HEK293 (cell line): Measurements from ENCODE around the gene LDB2.

Source experiments
- CTCF ChIA-PET: fragments of 350-600 bp; formaldehyde crosslinking; extraction: SDS; loops from one replicate; lab custom pipeline; 2021; ENCODE audit warnings: antibody characterized with exemption; lab: Yijun Ruan, JAX
- POLR2A ChIA-PET: fragments of 300-600 bp; formaldehyde crosslinking; extraction: SDS; loops from one replicate; lab custom pipeline; 2020; ENCODE audit warnings: antibody characterized with exemption, inconsistent platforms; lab: Yijun Ruan, JAX
- H3K27ac ChIP-seq: fragments of 200-500 bp; sonication (Bioruptor generic); 2 replicates; pipeline ENCODE4 v1.5.1; 2014; ENCODE audit warnings: low read depth, low read length, control low read depth, inconsistent platforms; ENCODE audit errors: extremely low read depth
- H3K36me3 ChIP-seq, 2 experiments: fragments of 200-500 bp in 1 of 2; sonication (Bioruptor generic) in 1 of 2; 1 replicate in 1 of 2; 2 replicates in 1 of 2; pipeline ENCODE4 v1.5.1; 2014 to 2017; ENCODE audit warnings: inconsistent platforms in 2 of 2, low read length in 2 of 2; ENCODE audit not compliant: control insufficient read depth in 2 of 2, insufficient read depth in 1 of 2
- H3K4me1 ChIP-seq: fragments of 200-500 bp; sonication (Bioruptor generic); 2 replicates; pipeline ENCODE4 v1.5.1; 2014; ENCODE audit warnings: mild to moderate bottlenecking, low read length, inconsistent platforms; ENCODE audit not compliant: control insufficient read depth, insufficient read depth
- H3K4me3 ChIP-seq: 2 replicates; pipeline ENCODE4 v1.5.1; 2011; ENCODE audit warnings: low read depth, mild to moderate bottlenecking, control low read depth, low read length, moderate library complexity
- H3K9me3 ChIP-seq: fragments of 200-500 bp; sonication (Bioruptor generic); 2 replicates; pipeline ENCODE4 v1.5.1; 2014; ENCODE audit warnings: low read depth, low read length, inconsistent platforms; ENCODE audit not compliant: control insufficient read depth, insufficient read depth
- GLI4 ChIP-seq: fragments of 450-650 bp; formaldehyde crosslinking; IDR thresholded peaks from 2 replicates; pipeline ENCODE4 v1.5.1; 2016; ENCODE audit warnings: missing biosample characterization, missing genetic modification characterization
- HIC1 ChIP-seq: fragments of 450-650 bp; formaldehyde crosslinking; IDR thresholded peaks from 2 replicates; pipeline ENCODE4 v1.5.1; 2016; ENCODE audit warnings: missing biosample characterization, missing genetic modification characterization
- PRDM4 ChIP-seq: fragments of 450-650 bp; formaldehyde crosslinking; IDR thresholded peaks from 2 replicates; pipeline ENCODE4 v1.5.1; 2017; ENCODE audit warnings: missing biosample characterization, missing genetic modification characterization
- RBAK ChIP-seq: fragments of 450-650 bp; formaldehyde crosslinking; IDR thresholded peaks from 2 replicates; pipeline ENCODE4 v1.5.1; 2016; ENCODE audit warnings: missing biosample characterization, missing genetic modification characterization
- REST ChIP-seq: fragments of 450-650 bp; formaldehyde crosslinking; IDR thresholded peaks from 2 replicates; pipeline ENCODE4 v1.5.1; 2016; ENCODE audit warnings: missing biosample characterization, missing genetic modification characterization
- TSHZ1 ChIP-seq: fragments of 450-650 bp; formaldehyde crosslinking; IDR thresholded peaks from 2 replicates; pipeline ENCODE4 v1.5.1; 2016; ENCODE audit warnings: missing biosample characterization, missing genetic modification characterization, borderline replicate concordance
- ZFP3 ChIP-seq: fragments of 450-650 bp; formaldehyde crosslinking; IDR thresholded peaks from 2 replicates; pipeline ENCODE4 v1.5.1; 2016; ENCODE audit warnings: low read depth, missing biosample characterization, missing genetic modification characterization
- ZNF221 ChIP-seq: fragments of 450-650 bp; formaldehyde crosslinking; IDR thresholded peaks from 2 replicates; pipeline ENCODE4 v1.5.1; 2017; ENCODE audit warnings: missing biosample characterization, missing genetic modification characterization, borderline replicate concordance
- ZNF223 ChIP-seq: fragments of 450-650 bp; formaldehyde crosslinking; IDR thresholded peaks from 2 replicates; pipeline ENCODE4 v1.5.1; 2016; ENCODE audit warnings: missing biosample characterization, missing genetic modification characterization
- ZNF23 ChIP-seq: fragments of 450-650 bp; formaldehyde crosslinking; IDR thresholded peaks from 2 replicates; pipeline ENCODE4 v1.5.1; 2016; ENCODE audit warnings: missing biosample characterization, missing genetic modification characterization, borderline replicate concordance
- ZNF292 ChIP-seq: fragments of 450-650 bp; formaldehyde crosslinking; IDR thresholded peaks from 2 replicates; pipeline ENCODE4 v1.5.1; 2016; ENCODE audit warnings: low read depth, missing biosample characterization, missing genetic modification characterization, borderline replicate concordance
- ZNF398 ChIP-seq: fragments of 450-650 bp; formaldehyde crosslinking; IDR thresholded peaks from 2 replicates; pipeline ENCODE4 v1.5.1; 2017; ENCODE audit warnings: missing biosample characterization, missing genetic modification characterization
- ZNF518A ChIP-seq: fragments of 450-650 bp; formaldehyde crosslinking; conservative IDR thresholded peaks from 2 replicates; pipeline ENCODE4 v1.5.1; 2016; ENCODE audit warnings: low read depth, missing biosample characterization, missing genetic modification characterization
- ZNF558 ChIP-seq: fragments of 450-650 bp; formaldehyde crosslinking; IDR thresholded peaks from 2 replicates; pipeline ENCODE4 v1.5.1; 2016; ENCODE audit warnings: missing biosample characterization, missing genetic modification characterization
- ZNF561 ChIP-seq: fragments of 450-650 bp; IDR thresholded peaks from 2 replicates; pipeline ENCODE4 v1.5.1; 2018; ENCODE audit warnings: missing biosample characterization, missing genetic modification characterization, borderline replicate concordance
- ZNF571 ChIP-seq: fragments of 450-650 bp; formaldehyde crosslinking; IDR thresholded peaks from 2 replicates; pipeline ENCODE4 v1.5.0; 2017; ENCODE audit warnings: missing biosample characterization, missing genetic modification characterization
- ZNF629 ChIP-seq: fragments of 450-650 bp; formaldehyde crosslinking; IDR thresholded peaks from 2 replicates; pipeline ENCODE4 v1.5.1; 2017; ENCODE audit warnings: missing biosample characterization, missing genetic modification characterization
- ZNF707 ChIP-seq: fragments of 450-650 bp; formaldehyde crosslinking; IDR thresholded peaks from 2 replicates; pipeline ENCODE4 v1.5.1; 2016; ENCODE audit warnings: missing biosample characterization, missing genetic modification characterization
- ZNF843 ChIP-seq: fragments of 450-650 bp; formaldehyde crosslinking; IDR thresholded peaks from 2 replicates; pipeline ENCODE4 v1.5.1; 2016; ENCODE audit warnings: missing biosample characterization, missing genetic modification characterization

Gene LDB2

GRCh38 chr4:16729336-16729735 lies 169.1 kb downstream of the LDB2 start:
- Histone ChIP-seq H3K9me3 (no peaks in the 10 kb centered on the region), H3K27ac (no peak overlapping the region), H3K4me3 (no peak overlapping the region), H3K36me3 (no peaks in the 10 kb centered on the region), H3K4me1 (no peaks in the 10 kb centered on the region)
- ChIA-PET POLR2A (no interaction called here), CTCF (interaction anchor here (0.6 kb wide), 1 partner anchor 595 kb away, joined by 3 read pairs; no protein-coding TSS in a partner anchor)
- no peak for TF ChIP-seq TSHZ1 (tag by site-specific recombination)
- no peak for TF ChIP-seq ZNF558 (tag by site-specific recombination)
- TF ChIP-seq ZNF398 (tag by site-specific recombination): no peak
- no peak for TF ChIP-seq ZNF561 (tag by site-specific recombination)
- no peak for TF ChIP-seq ZNF518A
- no peak for TF ChIP-seq ZFP3 (tag by site-specific recombination)
- no peak for TF ChIP-seq ZNF707 (tag by site-specific recombination)
- no peak for TF ChIP-seq PRDM4 (tag by site-specific recombination)
- TF ChIP-seq ZNF292: no peak
- no peak for TF ChIP-seq GLI4 (tag by site-specific recombination)
- TF ChIP-seq ZNF223 (tag by site-specific recombination): no peak
- TF ChIP-seq ZNF221: no peak
- TF ChIP-seq ZNF629: no peak
- TF ChIP-seq RBAK (tag by site-specific recombination): no peak
- no peak for TF ChIP-seq ZNF843 (tag by site-specific recombination)
- TF ChIP-seq REST: no peak
- no peak for TF ChIP-seq ZNF571
- TF ChIP-seq ZNF23 (tag by site-specific recombination): no peak
- TF ChIP-seq HIC1 (tag by site-specific recombination): no peak
